ENCODE data around the gene EIF2AK2. TPM values are rescaled to one million over a fixed set of nuclear protein-coding genes. Genes with fewer than 3 reads are reported as not detected.
A peak's percentile ranks its signal among the peaks of the same experiment; 100 is the strongest.

The EIF2AK2 gene
- polyA plus RNA-seq, 6 donors from 2014 or later, result 15.7 to 36.3 (median 22.1) TPM

- Mint-ChIP-seq H3K9me3 (no peaks in the 10 kb centered on the region), H3K4me3 (no peak overlapping the region), H3K4me1 (peaks cover 0 to under 1% (median 0%) of the 10 kb centered on the region in 3 donors), H3K27me3 (peaks cover 3 to 13% (median 8%) of the 10 kb centered on the region in 3 donors), H3K27ac (peak overlapping the region in 2 of 6 donors; percentile 5 to 37), H3K36me3 (no peaks in the 10 kb centered on the region)
- no peak for DNase-seq
- ATAC-seq (ENCODE audit: low read depth in 2 of 2), result no peak
These were observed 33.5 kb upstream of the EIF2AK2 start for GRCh38 chr2:37190290-37190689.

GRCh38 chr2:37189452-37190153 is 32.8 kb upstream of the EIF2AK2 start:
- ATAC-seq (ENCODE audit: low read depth in 2 of 2), result no peak
- Mint-ChIP-seq H3K27me3 (peaks cover 3 to 13% (median 8%) of the 10 kb centered on the region in 3 donors), H3K9me3 (no peaks in the 10 kb centered on the region), H3K4me3 (no peak overlapping the region), H3K4me1 (no peaks in the 10 kb centered on the region), H3K36me3 (no peaks in the 10 kb centered on the region), H3K27ac (no peak overlapping the region)
- no peak for DNase-seq

GRCh38 chr2:37188570-37188969 is 31.8 kb upstream of the EIF2AK2 start, which contains the start of gene SULT6B1:
SULT6B1 (minus strand) TSS chr2:37188670; CDS start chr2:37188640, 30 bp downstream.
- Mint-ChIP-seq H3K27ac (peak within 1 kb of the TSS in 1 of 6 donors; percentile 47), H3K27me3 (peaks cover 3 to 13% (median 8%) of the 10 kb centered on the region in 3 donors), H3K36me3 (no peaks in the 10 kb centered on the region), H3K4me3 (no peak within 1 kb of the TSS), H3K9me3 (no peaks in the 10 kb centered on the region), H3K4me1 (no peaks in the 10 kb centered on the region)
- no peak for ATAC-seq (ENCODE audit: low read depth in 2 of 2)
- no peak for DNase-seq

- H3K4me3 Mint-ChIP-seq, result no peak overlapping the region
- no peak for DNase-seq
- peak overlapping the region in 1 of 6 donors; percentile 22 for H3K27ac Mint-ChIP-seq
- no peaks in the 10 kb centered on the region for H3K36me3 Mint-ChIP-seq
- no peaks in the 10 kb centered on the region for H3K4me1 Mint-ChIP-seq
- no peak for ATAC-seq (ENCODE audit: low read depth in 2 of 2)
- peaks cover 5 to 29% (median 23%) of the 10 kb centered on the region in 3 donors for H3K27me3 Mint-ChIP-seq
- no peaks in the 10 kb centered on the region for H3K9me3 Mint-ChIP-seq
These were observed 25.2 kb upstream of the EIF2AK2 start for GRCh38 chr2:37181726-37182684.

GRCh38 chr2:37180640-37181039 is 23.9 kb upstream of the EIF2AK2 start:
- H3K9me3 Mint-ChIP-seq, result no peaks in the 10 kb centered on the region
- H3K4me1 Mint-ChIP-seq, result no peaks in the 10 kb centered on the region
- peaks cover 4 to 22% (median 20%) of the 10 kb centered on the region in 3 donors for H3K27me3 Mint-ChIP-seq
- H3K4me3 Mint-ChIP-seq, result no peak overlapping the region
- no peak overlapping the region for H3K27ac Mint-ChIP-seq
- no peak for ATAC-seq (ENCODE audit: low read depth in 2 of 2)
- no peak for DNase-seq
- H3K36me3 Mint-ChIP-seq, result no peaks in the 10 kb centered on the region

GRCh38 chr2:37180006-37180639 is 23.3 kb upstream of the EIF2AK2 start:
- peaks cover 4 to 22% (median 20%) of the 10 kb centered on the region in 3 donors for H3K27me3 Mint-ChIP-seq
- no peak for DNase-seq

GRCh38 chr2:37173741-37174140 is 17.0 kb upstream of the EIF2AK2 start:
- Mint-ChIP-seq H3K27me3 (peaks cover 0 to 9% (median 4%) of the 10 kb centered on the region in 3 donors), H3K4me1 (no peaks in the 10 kb centered on the region), H3K4me3 (no peak overlapping the region), H3K27ac (peak overlapping the region in 1 of 6 donors; percentile 1), H3K36me3 (no peaks in the 10 kb centered on the region), H3K9me3 (no peaks in the 10 kb centered on the region)
- DNase-seq (no peak), ATAC-seq (ENCODE audit: low read depth in 2 of 2) (no peak)

More at GRCh38 chr2:37180006-37180639, 23.3 kb upstream of the EIF2AK2 start:
- H3K27ac Mint-ChIP-seq, result no peak overlapping the region
- ATAC-seq (ENCODE audit: low read depth in 2 of 2), result no peak
- no peaks in the 10 kb centered on the region for H3K9me3 Mint-ChIP-seq
- no peak overlapping the region for H3K4me3 Mint-ChIP-seq
- H3K4me1 Mint-ChIP-seq, result no peaks in the 10 kb centered on the region
- no peaks in the 10 kb centered on the region for H3K36me3 Mint-ChIP-seq

GRCh38 chr2:37171624-37171950 is 14.8 kb upstream of the EIF2AK2 start:
- H3K27ac Mint-ChIP-seq, result no peak overlapping the region
- no peaks in the 10 kb centered on the region for H3K4me1 Mint-ChIP-seq
- DNase-seq (no peak), ATAC-seq (ENCODE audit: low read depth in 2 of 2) (no peak)
- no peaks in the 10 kb centered on the region for H3K9me3 Mint-ChIP-seq
- peaks cover 0 to 4% (median under 1%) of the 10 kb centered on the region in 3 donors for H3K27me3 Mint-ChIP-seq
- H3K36me3 Mint-ChIP-seq, result no peaks in the 10 kb centered on the region
- no peak overlapping the region for H3K4me3 Mint-ChIP-seq

GRCh38 chr2:37168217-37168981 is 11.6 kb upstream of the EIF2AK2 start:
- peak; percentile 79 to 81 for ATAC-seq (ENCODE audit: low read depth in 2 of 2)
- peak; percentile 27 for DNase-seq
- Mint-ChIP-seq H3K27ac (peak overlapping the region in 1 of 6 donors; percentile 38), H3K27me3 (peaks cover 0 to 4% (median 0%) of the 10 kb centered on the region in 3 donors), H3K4me1 (no peaks in the 10 kb centered on the region), H3K9me3 (peaks cover 5 to 22% (median 12%) of the 10 kb centered on the region in 7 donors), H3K4me3 (no peak overlapping the region), H3K36me3 (peaks cover 0 to 8% of the 10 kb centered on the region in 2 donors)

- Mint-ChIP-seq H3K36me3 (peaks cover 0 to 8% of the 10 kb centered on the region in 2 donors), H3K27ac (no peak overlapping the region), H3K4me3 (no peak overlapping the region), H3K4me1 (no peaks in the 10 kb centered on the region), H3K27me3 (no peaks in the 10 kb centered on the region), H3K9me3 (peaks cover 5 to 22% (median 12%) of the 10 kb centered on the region in 7 donors)
- DNase-seq (no peak), ATAC-seq (ENCODE audit: low read depth in 2 of 2) (no peak)
These were observed 10.9 kb upstream of the EIF2AK2 start for GRCh38 chr2:37167636-37168180.

GRCh38 chr2:37164757-37165156 is 8.0 kb upstream of the EIF2AK2 start:
- H3K36me3 Mint-ChIP-seq, result peaks cover 0 to 8% of the 10 kb centered on the region in 2 donors
- no peaks in the 10 kb centered on the region for H3K4me1 Mint-ChIP-seq
- ATAC-seq (ENCODE audit: low read depth in 2 of 2) (no peak), DNase-seq (no peak)
- peak overlapping the region in 1 of 6 donors; percentile 32 for H3K27ac Mint-ChIP-seq
- H3K9me3 Mint-ChIP-seq, result peaks cover 5 to 23% (median 12%) of the 10 kb centered on the region in 7 donors
- no peaks in the 10 kb centered on the region for H3K27me3 Mint-ChIP-seq
- H3K4me3 Mint-ChIP-seq, result no peak overlapping the region

- Mint-ChIP-seq H3K9me3 (peaks cover 0 to 4% (median 0%) of the 10 kb centered on the region in 7 donors), H3K27me3 (no peaks in the 10 kb centered on the region), H3K4me3 (peak overlapping the region; percentile 87 to 98 (median 92)), H3K4me1 (peaks cover 34 to 50% (median 35%) of the 10 kb centered on the region in 3 donors), H3K27ac (peak overlapping the region; percentile 69 to 97 (median 86)), H3K36me3 (peaks cover 0 to 17% of the 10 kb centered on the region in 2 donors)
- no peak for DNase-seq
- ATAC-seq (ENCODE audit: low read depth in 2 of 2), result peak; percentile 9 to 15
These were observed 516 bp downstream of the EIF2AK2 start for GRCh38 chr2:37156071-37156856.

Measured in naive B cell (primary cell).